HG02642 (cell line): ENCODE measurements around the gene ARHGAP22.

Experiments
- ATAC-seq: cut with Tn5 transposase; IDR thresholded peaks from one replicate; pipeline ENCODE4 v1.9.1; 2021; ENCODE audit warnings: mild to moderate bottlenecking; ENCODE audit not compliant: unreplicated experiment, poor library complexity

The ARHGAP22 gene

DNA sequence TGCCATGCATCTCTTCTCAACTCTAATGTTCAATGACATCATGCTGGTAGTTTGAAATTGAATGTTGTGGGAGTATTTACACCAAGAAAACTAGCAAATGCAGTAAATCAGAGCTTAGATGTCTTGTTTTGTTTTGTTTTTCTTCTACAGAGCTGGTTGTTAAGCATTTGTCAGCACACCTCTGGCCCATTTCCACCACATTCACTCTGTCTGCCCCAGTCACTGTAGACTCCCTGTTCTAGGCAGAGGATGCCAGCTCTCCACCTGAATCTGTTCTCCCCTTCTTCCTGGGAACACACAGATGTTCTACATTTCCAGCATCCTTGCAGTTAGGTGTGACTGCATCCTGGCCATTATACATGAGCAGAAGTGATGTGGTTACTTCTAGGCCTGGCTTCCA lies 4.1 kb upstream of the ARHGAP22 start:
- no peak for ATAC-seq

DNA sequence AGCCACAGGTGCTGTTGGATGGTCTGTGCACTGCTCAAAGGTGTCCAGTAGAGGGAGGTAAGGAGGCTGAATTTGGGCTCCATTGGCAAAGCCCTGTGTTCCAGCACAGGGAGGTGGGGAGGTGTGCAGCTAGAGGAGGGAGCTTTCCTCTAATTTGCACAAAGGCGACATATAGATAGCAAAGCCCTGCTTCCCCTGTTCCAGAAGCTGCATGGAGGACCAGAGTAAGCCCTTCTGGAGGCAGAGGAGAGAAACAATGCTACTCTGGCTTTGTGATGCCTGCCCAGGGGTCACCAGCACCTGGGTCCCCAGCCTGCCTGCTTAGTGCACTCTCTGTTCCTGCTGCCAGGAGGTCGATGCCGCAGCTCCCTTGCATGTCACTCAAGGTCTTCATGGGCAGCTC lies 3.4 kb upstream of the ARHGAP22 start:
- peak; percentile 80 for ATAC-seq

GRCh38 chr10:48607356-48608278 lies 2.7 kb upstream of the ARHGAP22 start:
- ATAC-seq, result no peak

DNA sequence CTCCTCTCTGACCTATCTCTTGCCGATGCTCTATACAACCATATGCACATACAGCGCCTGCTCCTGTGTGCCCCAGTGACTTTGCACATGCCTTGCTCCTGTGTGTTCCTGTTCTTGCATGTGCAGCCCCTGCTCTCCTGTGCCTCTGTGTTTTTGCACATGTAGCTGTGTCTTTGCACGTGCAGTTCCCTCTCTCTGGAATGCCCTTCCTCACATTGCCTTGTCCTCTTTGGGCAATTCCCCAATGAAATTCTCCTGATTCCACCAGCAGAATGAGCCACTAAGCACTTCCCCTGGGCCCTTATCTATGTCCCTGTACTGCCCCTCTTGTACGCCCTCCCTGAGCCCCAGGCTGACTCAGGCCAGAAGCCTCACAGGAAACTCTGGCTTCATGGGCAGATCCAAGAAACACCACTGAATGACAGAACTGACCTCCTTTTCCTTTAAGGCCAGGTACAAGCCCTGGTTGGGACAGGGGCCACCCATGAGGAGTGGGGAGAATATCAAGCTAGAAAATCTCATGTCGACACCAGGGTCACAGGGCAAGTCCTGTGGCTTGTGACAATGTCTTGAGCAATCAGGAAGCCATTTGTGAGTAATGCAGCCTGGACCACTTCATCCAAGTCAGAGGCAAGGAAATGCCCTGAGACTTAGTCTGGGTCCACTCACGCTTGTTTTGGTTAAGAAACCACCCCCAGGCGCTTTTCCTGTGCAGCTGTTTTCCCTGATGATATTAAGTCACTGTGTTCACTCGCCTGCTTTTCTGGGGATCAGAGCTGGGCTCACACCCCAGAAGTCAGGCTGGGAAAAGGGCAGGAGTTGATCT lies 1.9 kb upstream of the ARHGAP22 start:
- ATAC-seq, result no peak

- no peak for ATAC-seq
These were observed 1.1 kb upstream of the ARHGAP22 start for GRCh38 chr10:48605786-48606529.

- peak; percentile 13 for ATAC-seq
These were observed 558 bp downstream of the ARHGAP22 start for GRCh38 chr10:48604039-48604990.

DNA sequence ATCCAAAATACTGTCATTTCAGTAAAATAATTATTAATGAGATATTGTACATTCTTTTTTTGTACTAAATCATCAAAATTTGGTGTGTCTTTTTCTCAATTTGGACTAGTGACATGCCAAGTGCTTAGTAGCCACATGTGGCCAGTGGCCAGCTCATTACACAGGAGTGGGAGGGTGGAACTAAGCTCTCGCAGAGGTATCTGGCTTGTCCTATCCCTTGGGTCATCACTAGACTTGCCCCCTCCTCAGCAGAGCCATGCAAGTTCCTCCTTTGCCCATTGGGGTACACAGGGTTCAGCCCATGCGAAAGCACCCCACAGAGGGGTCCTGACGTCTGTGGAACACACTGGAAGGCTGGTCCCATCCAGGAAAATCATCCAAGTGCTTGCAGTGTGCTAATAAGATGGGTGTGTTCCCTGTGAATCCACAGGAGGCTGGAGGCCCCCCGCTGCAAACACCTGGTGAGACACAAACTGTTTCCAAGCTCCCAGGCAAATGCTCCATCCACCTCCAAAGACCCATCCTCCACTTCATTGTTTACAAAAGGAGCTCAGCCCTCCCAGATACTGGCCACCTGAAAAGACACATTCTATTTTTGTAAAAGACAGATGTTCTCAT lies 1.3 kb downstream of the ARHGAP22 start:
- no peak for ATAC-seq

GRCh38 chr10:48602401-48603135 lies 2.3 kb downstream of the ARHGAP22 start:
- no peak for ATAC-seq

DNA sequence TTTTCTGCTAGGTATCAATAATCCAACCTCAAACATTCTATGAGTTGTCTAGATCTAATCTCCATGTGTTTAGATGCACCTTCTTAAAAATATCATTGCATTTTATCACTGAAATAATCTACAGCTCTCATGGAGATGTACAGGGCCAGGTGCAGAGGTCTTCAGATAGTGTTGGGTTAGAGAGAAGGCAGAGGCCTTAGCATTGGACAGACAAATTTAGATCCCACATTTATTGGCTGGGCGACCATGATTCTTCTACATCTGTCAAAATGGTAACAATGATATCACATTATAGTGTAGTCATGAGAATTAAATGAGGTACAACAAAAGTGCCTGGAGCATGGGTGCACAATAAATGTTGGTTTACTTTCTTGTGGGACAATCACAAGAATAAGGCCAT lies 3.1 kb downstream of the ARHGAP22 start:
- no peak for ATAC-seq

GRCh38 chr10:48600645-48601505 lies 4.0 kb downstream of the ARHGAP22 start:
- no peak for ATAC-seq

GRCh38 chr10:48599830-48600134 lies 5.1 kb downstream of the ARHGAP22 start:
- no peak for ATAC-seq

GRCh38 chr10:48598936-48599829 lies 5.7 kb downstream of the ARHGAP22 start:
- no peak for ATAC-seq

DNA sequence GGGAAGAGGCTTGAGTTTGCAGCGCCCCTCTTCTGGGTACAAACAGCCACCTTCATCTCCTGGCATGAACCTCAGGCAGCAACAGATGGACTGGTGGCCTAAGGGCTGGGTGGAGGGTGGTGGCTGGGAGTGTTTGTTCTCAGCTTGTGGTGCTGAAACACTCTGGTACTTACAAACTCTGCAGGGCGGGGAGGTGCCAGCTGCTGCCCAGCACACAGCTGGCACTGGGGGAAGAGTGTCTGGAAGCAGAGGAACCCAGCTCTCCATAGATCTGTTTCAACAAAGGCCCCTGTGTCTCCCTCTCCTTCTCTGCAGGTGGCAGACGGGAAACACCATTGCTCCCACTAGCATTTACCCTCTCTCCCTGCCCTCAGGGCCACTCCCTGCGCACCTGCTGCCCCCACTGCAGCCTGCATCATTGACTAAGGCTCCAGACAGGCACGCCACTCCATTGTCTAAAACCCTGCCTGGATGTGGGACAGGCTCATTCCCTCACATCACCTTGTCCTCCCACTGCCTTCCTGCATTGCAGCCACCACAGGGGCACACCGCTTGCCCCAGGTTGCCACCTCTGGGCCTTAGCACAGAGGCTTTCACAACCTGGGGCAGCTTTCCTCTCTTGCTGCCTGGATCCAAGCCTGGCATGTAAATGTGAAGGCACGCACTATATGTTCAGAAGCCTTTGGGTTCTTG lies 6.5 kb downstream of the ARHGAP22 start:
- ATAC-seq, result no peak

GRCh38 chr10:48595539-48595932 lies 9.3 kb downstream of the ARHGAP22 start:
- no peak for ATAC-seq

DNA sequence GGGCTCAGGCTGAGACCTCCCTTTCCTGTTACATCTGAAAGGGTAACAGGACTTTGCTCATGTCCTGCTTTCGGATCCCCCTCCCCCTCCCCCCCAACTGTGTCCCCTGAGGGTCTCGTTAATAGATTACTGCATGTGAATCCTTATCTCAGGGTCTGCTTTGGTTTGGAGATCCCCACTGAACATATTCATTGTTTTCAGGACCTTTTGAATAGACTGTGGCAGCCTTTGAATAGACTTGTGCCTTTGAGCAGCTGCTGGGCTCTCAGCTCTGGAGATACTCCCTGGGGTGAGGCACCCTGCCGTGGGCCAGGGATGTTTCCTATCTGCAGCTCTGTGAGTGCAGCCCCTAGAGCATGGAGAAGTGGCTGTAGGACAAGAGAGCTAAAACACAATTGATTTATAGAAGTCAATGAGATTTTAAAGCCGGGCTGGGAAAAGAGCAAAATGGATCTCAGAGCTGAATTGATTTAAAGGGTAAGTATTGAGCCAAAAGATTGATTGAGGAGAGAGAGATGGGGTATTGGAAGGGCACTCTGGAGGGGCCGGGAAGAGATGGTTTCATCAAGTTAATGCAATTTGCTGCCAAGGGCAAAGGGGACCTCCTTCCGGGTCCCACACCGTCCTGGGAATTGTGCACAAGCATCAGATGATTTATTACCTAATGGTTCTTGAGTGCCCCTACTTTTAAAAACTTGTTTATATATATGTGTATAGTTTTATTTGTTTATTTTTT lies 9.9 kb downstream of the ARHGAP22 start:
- no peak for ATAC-seq

GRCh38 chr10:48594371-48594770 lies 10.5 kb downstream of the ARHGAP22 start:
- ATAC-seq, result no peak
